Prostate gland (tissue), 2 donors: ENCODE measurements around the gene FOXK2. TPM values are rescaled to one million over a fixed set of nuclear protein-coding genes. Genes with fewer than 3 reads are reported as not detected.
"Not testable (repeated sequence)": the region's sequence is repeated elsewhere in the genome, so short reads cannot be mapped to it uniquely, and the experiment has no call there.

Source experiments
- DNase-seq: peaks from one replicate; pipeline ENCODE4 v3.0.0-alpha.2; 2019; ENCODE audit warnings: low spot score
- H3K27ac ChIP-seq, 2 donors: fragments of 200-600 bp; sonication (generic); 2 replicates each; pipeline ENCODE4 v1.5.1; 2017 to 2019
- H3K27me3 ChIP-seq: fragments of 200-600 bp; sonication (generic); replicated peaks from 2 replicates; pipeline ENCODE4 v1.5.1; 2019; ENCODE audit not compliant: insufficient read depth
- H3K36me3 ChIP-seq, 2 donors: fragments of 200-600 bp; sonication (generic); 1 replicate in 1 of 2; 2 replicates in 1 of 2; pipeline versions ENCODE4 v1.5.1 to v1.8.1; 2017 to 2019
- H3K4me1 ChIP-seq: fragments of 200-600 bp; sonication (generic); replicated peaks from 2 replicates; pipeline ENCODE4 v1.5.1; 2019
- H3K4me3 ChIP-seq, 2 donors: fragments of 200-600 bp; sonication (generic); 2 replicates each; pipeline ENCODE4 v1.5.1; 2017 to 2019
- H3K9me3 ChIP-seq: fragments of 200-600 bp; sonication (generic); 2 replicates; pipeline ENCODE4 v1.5.1; 2017
- POLR2A ChIP-seq: fragments of 450-650 bp; IDR thresholded peaks from one replicate; pipeline ENCODE4 v1.6.1; 2016; ENCODE audit warnings: antibody characterized with exemption, mild to moderate bottlenecking
- POLR2AphosphoS5 ChIP-seq: sonication (generic); formaldehyde crosslinking; IDR thresholded peaks from one replicate; pipeline ENCODE4 v1.6.1; 2017; ENCODE audit warnings: antibody characterized with exemption
- WGBS: methylation state at CpG from one replicate; pipeline ENCODE4 v1.1.5; 2018; 5-methylcytosine and 5-hydroxymethylcytosine counted together
- intact Hi-C: fragments of 100-400 bp; cut with DNase I; formaldehyde crosslinking; loops from one replicate; pipeline ENCODE4 v1.14.2; 2022
- total RNA-seq, 2 donors: library from RNA; depleted of rRNA; stranded (reverse); fragments of >200 nt; gene quantifications; one replicate each; pipeline ENCODE4 v1.1.0, GENCODE V29; 2016
- TF ChIP-seq, protein P1 (sequence below), 4 experiments: fragments of 200-600 bp in 2 of 4; fragments of 450-650 bp in 2 of 4; sonication (generic) in 2 of 4; IDR thresholded peaks; 1 replicate in 3 of 4; 2 replicates in 1 of 4; pipeline ENCODE4 v1.5.1; 2016 to 2019; ENCODE audit warnings: antibody characterized with exemption in 4 of 4, mild to moderate bottlenecking in 2 of 4, moderate library complexity in 2 of 4

The FOXK2 gene
- total RNA-seq, 2 donors from 2014 or later: 47.9 to 85.5 TPM

DNA sequence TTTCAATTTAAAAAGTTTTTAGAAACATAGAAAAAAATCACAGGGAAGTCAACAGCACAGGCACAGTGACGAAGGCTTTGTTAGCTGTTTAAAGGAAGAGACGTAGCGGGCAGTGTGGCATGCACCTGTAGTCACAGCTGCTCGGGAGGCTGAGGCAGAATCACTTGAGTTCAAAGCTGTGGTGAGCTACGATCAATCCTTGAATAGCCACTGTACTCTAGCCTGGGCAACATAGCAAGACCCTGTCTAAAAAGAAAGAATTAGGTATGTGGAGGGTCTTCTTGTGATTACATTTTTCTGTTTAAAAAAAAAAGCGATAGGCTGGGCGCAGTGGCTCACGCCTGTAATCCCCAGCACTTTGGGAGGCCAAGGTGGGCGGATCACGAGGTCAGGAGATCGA, 50.1 kb downstream of the FOXK2 start:
- H3K4me3 ChIP-seq: no peak overlapping the region
- H3K27me3 ChIP-seq: no peaks in the 10 kb centered on the region
- intact Hi-C loops: no loop called here
- H3K9me3 ChIP-seq: no peaks in the 10 kb centered on the region
- no peak for DNase-seq
- H3K27ac ChIP-seq: no peak overlapping the region
- WGBS: 86% methylated on average over 11 of the region's 11 CpGs
- no peak for TF ChIP-seq POLR2A
- TF ChIP-seq, protein P1, sequence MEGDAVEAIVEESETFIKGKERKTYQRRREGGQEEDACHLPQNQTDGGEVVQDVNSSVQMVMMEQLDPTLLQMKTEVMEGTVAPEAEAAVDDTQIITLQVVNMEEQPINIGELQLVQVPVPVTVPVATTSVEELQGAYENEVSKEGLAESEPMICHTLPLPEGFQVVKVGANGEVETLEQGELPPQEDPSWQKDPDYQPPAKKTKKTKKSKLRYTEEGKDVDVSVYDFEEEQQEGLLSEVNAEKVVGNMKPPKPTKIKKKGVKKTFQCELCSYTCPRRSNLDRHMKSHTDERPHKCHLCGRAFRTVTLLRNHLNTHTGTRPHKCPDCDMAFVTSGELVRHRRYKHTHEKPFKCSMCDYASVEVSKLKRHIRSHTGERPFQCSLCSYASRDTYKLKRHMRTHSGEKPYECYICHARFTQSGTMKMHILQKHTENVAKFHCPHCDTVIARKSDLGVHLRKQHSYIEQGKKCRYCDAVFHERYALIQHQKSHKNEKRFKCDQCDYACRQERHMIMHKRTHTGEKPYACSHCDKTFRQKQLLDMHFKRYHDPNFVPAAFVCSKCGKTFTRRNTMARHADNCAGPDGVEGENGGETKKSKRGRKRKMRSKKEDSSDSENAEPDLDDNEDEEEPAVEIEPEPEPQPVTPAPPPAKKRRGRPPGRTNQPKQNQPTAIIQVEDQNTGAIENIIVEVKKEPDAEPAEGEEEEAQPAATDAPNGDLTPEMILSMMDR (IDR thresholded peaks at IDR 0.05): no peak
- no peak for TF ChIP-seq POLR2AphosphoS5
- no peaks in the 10 kb centered on the region for H3K4me1 ChIP-seq
- no peaks in the 10 kb centered on the region for H3K36me3 ChIP-seq

DNA sequence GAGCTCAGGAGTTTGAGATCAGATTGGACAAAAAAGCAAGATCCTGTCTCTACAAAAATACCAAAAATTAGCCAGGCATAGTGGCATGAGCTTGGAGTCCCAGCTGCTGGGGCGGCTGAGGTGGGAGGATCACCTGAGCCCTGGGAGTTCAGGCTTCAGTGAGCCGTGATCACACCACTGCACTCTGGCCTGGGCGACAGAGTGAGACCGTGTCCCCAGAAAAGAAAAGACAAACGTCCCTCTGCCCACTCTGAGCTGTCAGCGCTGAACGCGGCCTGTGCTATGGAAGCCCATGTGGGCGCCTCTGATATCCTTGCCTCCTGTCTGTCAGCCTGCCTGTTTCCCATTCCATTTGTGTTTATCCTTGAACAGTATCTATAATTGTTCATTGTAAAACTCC, 50.7 kb downstream of the FOXK2 start:
- Histone ChIP-seq H3K9me3 (no peaks in the 10 kb centered on the region), H3K27ac (no peak overlapping the region), H3K36me3 (no peaks in the 10 kb centered on the region), H3K27me3 (no peaks in the 10 kb centered on the region), H3K4me1 (no peaks in the 10 kb centered on the region), H3K4me3 (no peak overlapping the region)
- intact Hi-C loops: no loop called here
- TF ChIP-seq, protein P1 (IDR thresholded peaks at IDR 0.05): no peak
- TF ChIP-seq POLR2AphosphoS5 (no peak), POLR2A (no peak)
- DNase-seq: no peak
- 88% methylated on average over 9 of the region's 9 CpGs for WGBS

DNA sequence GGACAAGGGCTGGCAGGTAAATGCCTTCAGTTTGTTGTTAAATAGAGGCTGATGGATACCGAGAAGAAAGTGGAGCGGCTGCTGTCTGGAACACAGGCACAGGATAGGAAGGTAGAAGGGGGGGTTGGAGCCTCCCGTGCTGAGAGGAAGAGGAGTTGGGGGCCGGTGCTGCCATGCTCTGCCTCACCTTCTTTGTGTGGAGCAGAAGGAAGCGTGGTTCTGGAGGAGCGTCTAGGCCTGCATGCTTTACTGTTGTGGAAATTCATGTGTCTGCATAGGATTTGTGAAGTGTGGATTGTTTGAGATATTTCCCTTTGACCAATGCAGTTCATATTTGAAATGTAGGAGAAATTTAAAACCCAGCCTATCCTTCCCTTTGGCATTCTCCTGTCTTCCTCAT, 52.3 kb downstream of the FOXK2 start:
- no peak overlapping the region for H3K27ac ChIP-seq
- no peak overlapping the region for H3K4me3 ChIP-seq
- H3K4me1 ChIP-seq: no peaks in the 10 kb centered on the region
- intact Hi-C loops: no loop called here
- 91% methylated on average over 6 of the region's 6 CpGs for WGBS
- no peaks in the 10 kb centered on the region for H3K27me3 ChIP-seq
- no peaks in the 10 kb centered on the region for H3K9me3 ChIP-seq
- no peak for DNase-seq
- TF ChIP-seq POLR2AphosphoS5 (no peak), POLR2A (no peak)
- TF ChIP-seq, protein P1 (IDR thresholded peaks at IDR 0.05): no peak
- H3K36me3 ChIP-seq: no peaks in the 10 kb centered on the region

DNA sequence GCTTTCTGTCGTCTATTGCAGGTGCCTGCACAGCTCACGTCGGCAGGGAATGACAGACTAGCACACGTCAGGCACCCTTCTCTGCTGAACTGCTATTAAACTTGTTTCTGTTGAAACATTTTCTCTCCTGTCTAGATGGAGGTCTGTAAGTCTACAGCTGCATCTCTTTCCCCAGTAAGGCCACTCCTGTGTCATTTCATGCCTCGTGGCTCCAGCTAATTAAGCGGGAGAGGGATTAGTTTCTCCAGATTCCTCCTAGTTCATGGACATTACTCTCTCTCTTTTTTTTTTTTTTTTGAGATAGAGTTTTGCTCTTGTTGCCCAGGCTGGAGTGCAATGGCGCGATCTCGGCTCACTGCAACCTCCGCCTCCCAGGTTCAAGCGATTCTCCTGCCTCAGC, 54.5 kb downstream of the FOXK2 start:
- DNase-seq: no peak
- Histone ChIP-seq H3K9me3 (no peaks in the 10 kb centered on the region), H3K36me3 (no peaks in the 10 kb centered on the region), H3K4me3 (no peak overlapping the region), H3K27me3 (no peaks in the 10 kb centered on the region), H3K27ac (no peak overlapping the region), H3K4me1 (no peaks in the 10 kb centered on the region)
- 77% methylated on average over 11 of the region's 11 CpGs for WGBS
- intact Hi-C loops: no loop called here
- TF ChIP-seq, protein P1 (IDR thresholded peaks at IDR 0.05): no peak
- no peak for TF ChIP-seq POLR2AphosphoS5
- TF ChIP-seq POLR2A: no peak

DNA sequence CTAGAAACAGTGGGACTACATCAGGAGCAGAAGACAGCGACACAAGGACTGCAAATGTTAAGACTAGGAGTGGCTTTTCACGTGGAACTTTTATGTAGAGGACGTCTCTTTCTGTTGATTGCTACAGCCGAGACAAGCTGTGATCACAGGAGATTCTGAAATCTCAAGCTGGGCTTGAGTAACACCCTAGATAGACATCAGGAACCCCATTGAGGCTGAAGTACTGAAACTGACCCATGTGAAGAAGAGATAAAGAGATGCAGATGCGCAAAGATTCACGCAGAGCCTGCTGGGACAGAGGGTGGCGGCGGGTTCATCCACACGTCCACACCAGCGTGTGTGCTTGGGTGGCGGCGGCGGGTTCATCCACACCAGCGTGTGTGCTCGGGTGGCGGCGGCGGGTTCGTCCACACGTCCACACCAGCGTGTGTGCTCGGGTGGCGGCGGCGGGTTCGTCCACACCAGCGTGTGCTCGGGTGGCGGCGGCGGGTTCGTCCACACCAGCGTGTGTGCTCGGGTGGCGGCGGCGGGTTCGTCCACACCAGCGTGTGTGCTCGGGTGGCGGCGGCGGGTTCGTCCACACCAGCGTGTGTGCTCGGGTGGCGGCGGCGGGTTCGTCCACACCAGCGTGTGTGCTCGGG, 56.2 kb downstream of the FOXK2 start:
- WGBS: 92% methylated on average over 27 of the region's 52 CpGs
- intact Hi-C loops, H3K36me3 ChIP-seq, H3K4me3 ChIP-seq, H3K4me1 ChIP-seq, H3K27ac ChIP-seq, DNase-seq, H3K27me3 ChIP-seq, H3K9me3 ChIP-seq: not testable (repeated sequence)
